GM21423 (cell line): ENCODE data around the gene PIP5K1C.

Experiments
- ATAC-seq: cut with Tn5 transposase; IDR thresholded peaks from one replicate; pipeline ENCODE4 v1.9.1; 2021; ENCODE audit warnings: mild to moderate bottlenecking, moderate library complexity; ENCODE audit not compliant: unreplicated experiment

The PIP5K1C gene

DNA sequence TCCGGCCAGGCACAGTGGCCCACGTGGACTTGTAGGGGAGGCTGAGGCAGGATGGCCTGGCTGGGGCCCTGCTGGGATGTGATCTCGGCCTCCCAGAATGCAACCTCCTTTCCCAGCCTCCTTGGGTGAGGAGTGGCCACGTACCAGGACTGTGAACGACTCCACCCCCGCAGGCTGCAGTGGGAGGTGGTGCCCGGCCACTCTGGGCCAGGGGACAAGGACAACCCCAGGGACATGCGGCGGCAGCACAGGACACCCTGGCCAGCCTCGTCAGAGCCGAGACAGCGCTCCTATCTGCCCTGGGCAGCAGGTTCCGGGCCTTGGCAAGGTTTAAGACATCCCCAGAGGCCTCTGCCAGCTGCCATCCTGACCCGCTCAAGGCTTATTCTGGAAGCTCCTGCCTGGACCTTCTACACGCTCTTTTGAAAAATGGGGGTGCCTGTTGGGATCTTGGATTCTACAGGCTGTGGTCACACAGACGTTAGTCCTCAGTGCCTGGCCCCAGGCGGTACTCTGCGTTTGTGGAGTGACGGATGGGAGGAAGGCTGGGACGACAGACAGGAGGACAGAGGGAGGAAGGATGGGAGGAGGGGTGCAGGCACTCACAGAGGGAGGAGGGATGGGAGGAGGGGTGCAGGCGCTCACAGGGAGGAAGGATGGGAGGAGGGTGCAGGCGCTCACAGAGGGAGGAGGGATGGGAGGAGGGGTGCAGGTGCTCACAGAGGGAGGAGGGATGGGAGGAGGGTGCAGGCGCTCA is 53.8 kb downstream of the PIP5K1C start:
- ATAC-seq, result no peak

DNA sequence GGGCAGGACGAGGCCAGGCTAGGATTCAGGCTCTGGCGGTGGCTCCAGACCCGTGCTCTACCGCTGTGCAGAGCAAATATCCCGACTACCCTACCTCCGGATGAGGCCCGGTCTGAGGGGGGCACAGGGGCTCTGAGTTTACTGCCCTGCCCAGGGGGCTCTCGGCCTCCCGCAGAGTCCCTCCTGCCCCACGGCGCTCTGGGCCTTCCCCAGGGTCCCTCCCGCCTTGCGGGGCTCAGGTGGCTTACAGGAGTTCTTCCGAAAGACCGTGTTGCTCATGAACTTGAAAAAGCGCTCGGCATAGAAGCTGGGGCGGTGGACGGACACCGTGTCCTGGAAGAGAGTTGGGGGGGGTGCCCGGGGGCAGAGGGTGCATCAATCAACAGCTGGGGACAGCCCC is 54.5 kb downstream of the PIP5K1C start:
- no peak for ATAC-seq

DNA sequence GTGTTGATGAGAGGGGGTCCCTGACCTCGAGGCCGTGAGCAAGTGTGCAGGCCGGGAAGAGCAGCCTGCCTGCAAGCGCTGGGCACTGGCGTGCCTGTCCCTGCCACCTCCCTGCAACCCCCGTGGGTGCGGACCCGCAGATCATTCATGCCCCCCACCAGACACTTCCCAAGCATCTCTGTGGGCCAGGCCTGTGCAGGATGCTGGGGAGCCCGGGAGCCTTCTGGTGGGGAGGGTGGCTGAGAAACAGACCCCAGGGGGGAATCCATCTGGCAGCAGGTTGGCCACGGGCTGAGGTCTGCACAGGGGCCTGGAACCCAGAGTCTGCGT is 55.2 kb downstream of the PIP5K1C start:
- no peak for ATAC-seq

DNA sequence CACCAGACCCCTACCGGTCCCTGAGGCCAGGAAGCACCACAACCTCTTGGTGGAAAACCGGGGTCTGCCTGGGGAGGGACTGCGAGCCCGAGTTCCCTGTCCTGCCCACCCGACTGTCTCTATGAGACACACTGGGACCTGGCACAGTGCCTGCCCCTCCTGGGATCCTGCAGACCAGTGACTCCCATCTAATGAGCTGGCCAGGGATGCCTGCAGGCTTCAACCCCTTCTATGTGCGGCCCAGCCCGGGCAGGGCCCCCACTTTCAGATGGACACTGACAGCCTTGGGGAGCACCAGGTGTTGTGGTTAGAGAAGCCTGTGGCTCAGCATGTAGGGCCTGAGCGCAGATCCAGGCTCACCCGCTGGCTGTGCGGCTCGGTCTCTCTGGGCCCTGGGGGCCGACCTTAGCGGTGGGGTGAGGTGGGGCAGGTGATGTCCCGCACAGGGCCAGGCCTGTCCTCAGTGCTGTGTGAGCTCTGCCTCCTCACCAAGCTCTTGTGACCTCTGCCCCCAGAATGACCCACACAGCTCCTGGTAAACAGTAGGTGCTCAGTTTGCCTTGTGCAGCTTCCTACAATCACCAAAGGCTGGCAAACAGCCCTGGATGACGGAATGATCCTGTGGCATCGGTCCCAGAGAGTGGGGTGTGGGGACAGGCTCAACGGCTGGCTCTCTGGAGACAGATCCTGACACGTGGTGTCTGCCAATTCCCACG is 55.8 kb downstream of the PIP5K1C start:
- ATAC-seq, result no peak

DNA sequence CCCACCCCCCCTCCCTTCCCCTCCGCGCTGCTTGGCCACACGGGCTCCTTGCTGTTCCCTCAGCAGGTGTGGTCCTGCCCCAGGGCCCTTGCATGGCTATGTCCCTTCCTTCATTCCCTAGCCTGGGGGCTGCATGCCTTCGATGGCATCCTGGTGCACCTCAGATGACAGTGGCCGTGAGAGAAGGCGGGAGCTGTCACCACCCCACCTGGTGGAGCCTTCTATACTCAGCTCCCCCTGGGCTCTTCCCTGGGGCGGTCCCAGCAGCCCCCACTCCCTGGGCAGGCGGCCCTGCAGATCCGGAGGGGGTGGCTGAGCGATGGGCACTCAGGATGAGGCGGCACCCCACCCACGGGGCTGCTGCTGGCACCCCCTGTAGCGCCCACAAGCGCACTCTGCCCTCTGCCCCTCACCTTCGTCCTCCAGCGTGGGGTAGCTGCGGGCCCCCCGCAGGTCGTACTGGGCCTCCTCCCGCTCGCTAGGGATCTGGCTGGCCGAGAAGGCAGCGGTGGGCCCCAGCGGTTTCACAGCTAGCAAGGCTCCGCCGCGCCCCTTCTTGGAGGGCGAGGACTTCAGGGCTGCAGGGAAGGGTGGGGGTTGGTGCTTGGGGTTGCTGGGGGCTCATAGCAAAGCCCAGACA is 56.5 kb downstream of the PIP5K1C start:
- ATAC-seq, result no peak

DNA sequence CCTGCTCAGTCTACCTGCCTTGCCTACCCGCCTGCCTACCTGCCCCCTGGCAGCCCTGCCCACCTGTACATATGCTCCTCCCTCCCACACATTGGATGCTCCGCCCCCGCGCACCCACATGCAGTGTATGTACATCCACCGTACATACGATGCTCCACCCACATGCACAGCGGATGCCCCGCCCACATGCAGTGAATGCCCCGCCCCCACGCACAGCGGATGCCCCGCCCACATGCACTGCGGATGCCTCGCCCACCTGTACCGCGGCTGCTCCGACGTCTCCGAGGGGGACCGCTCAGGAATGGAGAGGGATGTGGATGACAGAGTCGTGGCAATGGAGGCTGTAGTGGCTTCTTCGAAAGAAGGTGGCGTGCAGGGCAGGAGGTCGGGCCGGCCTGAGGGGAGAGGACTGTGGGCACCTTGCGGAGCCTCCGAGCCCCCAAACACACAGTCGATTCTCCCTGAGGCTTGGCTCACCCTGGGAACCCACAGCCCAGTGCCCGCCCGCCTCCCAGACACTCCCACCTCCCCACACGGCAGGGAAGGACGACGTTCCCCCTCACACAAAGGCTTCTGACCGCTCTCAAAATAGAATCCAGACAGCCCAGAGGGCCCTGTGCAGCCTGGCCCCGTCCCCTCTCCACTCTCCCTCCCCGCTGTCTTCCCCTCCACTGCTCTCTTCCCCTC is 57.1 kb downstream of the PIP5K1C start:
- no peak for ATAC-seq

DNA sequence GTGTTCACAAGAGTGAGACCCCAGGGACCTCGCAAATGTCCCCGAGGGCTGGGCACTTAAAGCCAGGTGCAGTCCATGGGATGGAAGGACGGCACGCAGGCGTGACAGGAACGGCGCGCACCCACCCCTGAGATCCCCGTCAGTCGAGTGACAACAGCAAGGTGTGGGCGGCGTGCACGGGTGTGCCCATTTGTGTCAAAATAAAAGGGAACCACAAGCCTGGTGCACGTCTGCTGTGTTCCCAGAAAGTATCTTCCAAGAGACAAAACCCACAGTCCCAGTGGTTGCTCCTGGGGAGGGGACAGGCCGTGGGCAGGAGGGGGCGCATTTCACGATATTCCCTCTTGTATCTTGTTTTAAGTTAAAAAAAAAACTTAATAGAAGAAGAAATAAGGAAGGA is 58.0 kb downstream of the PIP5K1C start:
- ATAC-seq, result no peak

DNA sequence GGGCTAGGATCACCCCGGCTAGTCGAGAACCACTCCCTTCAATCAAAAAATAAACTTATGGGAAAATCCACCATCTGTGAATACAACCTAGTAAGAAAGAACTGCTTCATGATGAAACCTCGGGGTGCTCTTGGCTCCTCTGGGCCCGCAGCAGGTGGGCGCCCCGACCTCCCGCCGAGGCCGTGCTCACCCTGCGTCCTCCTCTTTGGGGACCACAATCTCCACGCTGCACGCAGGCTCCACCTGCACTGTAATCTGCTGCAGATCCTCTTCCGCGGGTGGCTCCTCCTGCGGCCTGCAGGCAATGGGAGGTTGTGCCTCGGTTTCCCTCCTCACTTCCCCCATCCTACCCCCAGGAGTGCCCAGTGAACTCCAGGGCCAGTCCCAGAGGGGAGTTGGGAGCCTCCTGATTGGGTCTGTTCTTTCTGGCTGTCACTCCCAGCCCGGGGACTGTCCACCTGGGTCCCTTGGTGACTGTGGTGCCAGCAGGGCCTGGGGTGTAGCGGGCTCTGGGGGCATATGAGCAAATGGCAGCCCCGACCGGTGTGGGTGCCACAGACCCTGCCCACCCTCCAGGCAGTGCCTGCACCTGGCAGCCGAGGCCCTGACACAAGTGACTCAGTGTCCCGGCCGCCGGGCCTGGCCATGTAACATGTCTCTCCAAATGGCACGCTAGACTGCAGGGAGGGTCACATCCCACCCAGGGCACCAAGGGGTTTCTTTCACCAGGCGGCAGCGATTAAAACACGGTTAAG is 58.6 kb downstream of the PIP5K1C start:
- no peak for ATAC-seq

DNA sequence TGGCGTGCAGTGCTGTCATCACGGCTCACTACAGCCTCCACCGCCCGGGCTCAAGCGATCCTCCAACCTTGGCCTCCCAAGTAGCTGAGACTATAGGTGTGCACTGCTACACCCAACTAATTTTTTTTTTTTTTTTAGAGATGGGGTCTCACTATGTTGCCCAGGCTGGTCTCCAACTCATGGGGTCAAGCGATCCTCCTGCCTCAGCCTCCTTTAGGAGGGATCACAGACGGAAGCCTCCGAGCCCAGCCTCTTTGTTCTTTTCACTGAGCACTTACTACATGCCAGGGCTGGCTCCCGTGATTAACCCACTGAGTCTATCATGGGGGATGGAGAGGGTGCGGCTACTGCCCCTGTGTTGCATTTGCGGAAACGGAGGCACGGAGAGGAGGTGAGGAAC is 60.8 kb downstream of the PIP5K1C start:
- no peak for ATAC-seq

DNA sequence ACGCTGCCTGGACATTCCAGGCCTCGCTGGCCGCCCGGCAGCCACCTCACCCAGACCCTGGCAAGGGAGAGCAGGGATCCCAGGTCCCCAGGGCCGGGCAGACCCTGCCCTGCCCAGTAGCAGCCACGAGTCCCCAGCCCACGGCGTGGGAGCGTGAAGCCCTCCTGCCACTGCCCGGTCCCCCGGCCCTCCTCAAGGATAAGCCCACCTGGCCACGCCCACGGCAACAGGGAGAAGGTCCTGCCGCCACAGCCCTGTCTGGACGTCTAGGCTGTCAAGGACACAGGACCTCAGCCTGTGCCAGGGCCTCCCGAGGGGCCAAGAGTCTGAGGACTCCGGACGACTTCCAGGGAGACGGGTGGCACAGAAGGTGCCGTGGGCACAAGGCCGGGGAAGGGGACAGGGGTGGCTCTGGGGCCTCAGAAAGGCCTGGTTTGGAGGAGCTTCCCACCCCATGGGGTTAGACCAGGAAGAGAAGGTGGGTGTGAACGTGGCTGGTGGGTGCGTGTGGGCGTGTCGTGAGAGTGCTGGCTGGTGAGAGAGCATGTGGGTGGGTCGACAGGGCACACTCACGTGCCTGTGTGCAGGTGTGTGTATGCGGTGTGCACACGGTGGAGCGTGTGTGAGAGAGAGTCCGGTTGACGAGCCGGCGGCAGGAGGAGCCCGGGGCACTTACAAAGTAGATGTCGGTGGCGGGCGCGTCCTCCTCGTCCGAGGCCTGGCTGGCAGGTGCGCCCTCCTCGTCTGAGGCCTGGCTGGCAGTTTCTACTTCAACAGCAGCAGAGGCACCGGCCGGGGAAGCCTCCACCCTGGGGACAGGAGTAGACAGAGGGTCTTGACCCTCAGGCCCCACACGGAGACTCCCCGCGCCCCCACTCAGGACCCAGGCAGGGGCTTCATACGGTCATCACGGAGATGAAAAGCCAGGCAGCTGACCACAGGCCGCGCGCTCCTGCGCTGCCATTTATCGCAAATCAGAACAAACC is 61.8 kb downstream of the PIP5K1C start:
- no peak for ATAC-seq

DNA sequence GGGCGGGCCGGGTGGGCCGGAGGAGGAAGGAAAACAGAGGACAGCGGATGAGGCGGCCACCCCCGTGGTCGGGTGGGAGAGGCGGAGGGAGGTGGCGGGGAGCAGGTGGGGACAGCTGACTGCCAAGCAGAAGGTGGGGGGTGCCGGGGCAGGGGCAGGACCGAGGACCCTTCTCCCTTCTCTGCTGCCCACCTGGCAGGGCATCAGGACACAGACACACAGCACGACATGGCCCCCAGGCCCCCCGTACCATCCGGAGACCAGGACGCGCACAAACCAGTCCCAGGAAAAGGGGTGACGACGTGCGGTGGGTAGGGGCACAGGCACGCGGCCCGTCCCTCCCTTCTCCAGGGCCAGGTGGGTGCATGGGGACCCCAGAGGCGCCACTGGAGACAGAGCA is 62.6 kb downstream of the PIP5K1C start:
- ATAC-seq, result no peak

DNA sequence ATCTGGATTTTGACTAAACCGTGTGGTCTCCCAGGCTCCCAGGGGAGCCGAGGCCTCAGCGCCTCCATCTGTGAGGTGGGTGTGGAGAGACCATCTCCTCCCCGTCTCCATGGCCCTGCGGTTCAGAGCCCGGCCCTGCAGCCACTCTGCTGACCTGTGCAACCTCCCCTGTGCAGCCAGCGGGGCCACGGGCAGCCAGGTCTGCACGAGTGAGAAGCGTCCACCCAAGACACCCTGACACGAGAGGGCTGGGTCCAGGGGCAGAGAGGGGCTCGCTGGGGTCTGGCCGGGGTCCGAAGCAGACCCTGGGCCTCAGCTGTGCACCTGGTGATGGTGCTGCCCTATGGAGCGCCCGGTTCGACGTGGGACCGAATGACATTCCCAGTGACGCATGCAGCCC is 63.3 kb downstream of the PIP5K1C start:
- ATAC-seq, result no peak

DNA sequence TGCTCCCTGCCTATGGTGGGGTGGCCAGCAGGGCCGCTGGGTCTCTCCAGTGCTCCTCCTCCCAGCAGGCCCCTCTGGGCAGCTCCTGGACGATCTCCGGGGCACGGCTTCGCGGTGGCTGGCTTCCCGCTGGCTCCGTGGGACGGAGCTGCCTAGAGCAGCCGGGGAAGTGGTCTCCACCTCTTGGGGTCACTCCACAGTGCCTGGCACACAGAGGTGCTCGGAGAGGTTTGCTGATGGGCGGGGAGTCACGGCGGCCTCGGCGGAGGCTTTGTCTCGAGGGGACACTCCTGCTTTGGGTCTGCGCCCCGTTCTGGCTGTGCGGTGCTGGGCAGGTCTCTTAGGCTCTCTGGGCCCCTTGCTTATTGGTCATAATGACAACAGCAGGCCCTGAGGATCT is 63.8 kb downstream of the PIP5K1C start:
- ATAC-seq, result no peak

DNA sequence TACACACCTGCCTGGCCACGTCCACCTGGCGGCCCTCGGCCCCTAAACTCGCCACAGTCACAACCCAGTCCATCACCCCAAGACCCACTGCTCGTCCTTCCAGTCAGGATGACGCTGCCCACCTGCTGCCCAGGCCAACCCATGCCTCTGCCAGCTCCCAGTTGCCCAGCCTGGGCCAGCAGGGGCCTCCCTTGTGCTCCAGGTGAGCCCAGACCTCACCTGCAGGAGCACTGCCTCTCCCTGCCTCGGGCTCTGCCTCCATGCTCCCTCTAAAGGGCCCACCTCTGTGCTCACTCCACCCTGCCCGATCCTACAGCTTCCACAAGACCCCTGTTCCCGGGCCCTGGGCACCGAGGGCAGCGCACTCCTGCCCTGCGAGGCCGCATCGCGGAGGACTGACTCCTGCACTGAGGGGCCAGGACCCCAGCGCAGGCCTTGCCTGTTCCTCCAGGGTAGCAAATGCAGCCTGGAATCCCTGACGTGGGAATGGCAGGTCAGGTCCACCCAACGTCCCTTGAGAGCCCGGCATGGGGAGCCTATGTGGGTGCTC is 65.7 kb downstream of the PIP5K1C start:
- no peak for ATAC-seq

DNA sequence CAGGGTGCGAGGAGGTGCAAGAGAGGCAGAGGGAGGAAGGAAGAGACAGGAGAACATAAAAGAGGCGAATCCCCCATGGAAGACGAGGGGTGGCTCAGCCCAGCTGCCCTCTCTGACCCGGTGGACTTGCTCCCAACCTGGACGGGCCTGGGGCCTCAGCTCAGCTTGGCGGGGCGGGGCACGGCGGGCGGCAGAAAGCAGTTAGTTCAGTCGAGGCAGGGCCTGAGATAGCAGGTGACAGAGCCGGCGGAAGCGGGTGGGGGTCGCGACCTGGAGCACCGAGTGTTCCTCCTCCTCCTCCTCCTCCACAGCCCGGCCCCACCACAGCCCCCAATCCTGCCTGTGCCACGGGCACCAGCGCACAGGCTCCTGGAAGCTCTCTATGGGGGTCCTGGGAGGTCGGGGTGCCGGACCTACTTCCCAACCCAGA is 66.7 kb downstream of the PIP5K1C start:
- no peak for ATAC-seq

DNA sequence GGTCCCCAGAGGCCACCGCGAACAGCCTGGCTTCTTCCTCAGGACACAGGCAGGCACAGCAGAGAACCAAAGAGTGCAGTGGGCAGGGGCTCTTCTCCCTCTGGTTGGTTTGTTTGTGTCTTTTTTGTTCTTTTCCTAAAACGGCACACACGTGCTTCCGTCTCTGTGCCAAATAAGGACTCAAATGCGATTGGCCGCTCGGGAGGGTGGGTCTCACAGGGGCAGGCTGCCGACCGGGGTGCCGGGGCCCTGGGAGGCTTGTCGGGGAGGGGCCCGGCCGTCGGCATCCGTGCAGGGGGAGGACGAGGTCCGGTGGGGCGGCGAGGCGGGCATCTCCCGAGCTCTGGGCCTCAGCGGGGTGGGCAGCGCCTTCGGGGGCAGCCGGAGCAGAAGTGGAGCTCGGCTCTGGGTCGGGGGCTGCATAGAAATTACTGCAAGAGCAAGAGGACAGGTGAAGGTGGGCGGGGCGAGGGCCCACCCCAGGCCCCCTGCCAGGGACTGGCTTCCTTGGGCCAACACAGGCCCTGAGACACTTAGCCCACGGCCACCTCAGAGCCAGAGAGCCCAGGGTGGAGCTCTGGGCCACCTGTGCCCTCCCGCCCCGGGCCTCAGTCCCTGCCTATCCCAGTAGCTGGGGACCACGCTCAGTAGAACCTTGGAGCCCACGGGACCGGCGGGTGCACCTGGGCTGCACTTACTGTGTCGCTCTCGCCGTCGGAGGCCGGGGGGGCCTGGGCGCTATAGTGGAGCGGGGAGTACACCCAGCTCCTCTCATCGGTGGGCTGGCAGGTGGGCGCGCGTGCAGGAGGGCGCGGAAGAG is 67.3 kb downstream of the PIP5K1C start:
- ATAC-seq, result no peak

DNA sequence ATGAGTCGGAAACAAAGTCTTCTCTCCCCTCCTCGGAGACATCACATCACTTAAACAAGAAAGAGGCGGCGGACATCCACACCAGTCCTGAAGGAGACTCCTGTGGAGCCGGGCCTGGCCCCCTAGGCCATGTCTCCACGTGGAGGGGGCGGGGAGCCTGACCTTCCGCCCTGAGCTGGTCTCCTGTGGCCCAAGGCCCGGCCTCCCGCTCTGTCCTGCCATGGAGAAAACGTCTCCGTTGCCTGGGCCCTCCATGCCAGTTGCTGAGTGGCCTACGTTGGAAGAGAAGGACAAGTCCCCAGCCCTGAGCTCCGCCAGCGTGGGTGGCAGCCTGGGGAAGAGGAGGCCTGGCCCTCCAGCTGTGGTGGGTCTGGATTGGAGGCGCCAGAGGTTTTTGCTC is 68.2 kb downstream of the PIP5K1C start:
- ATAC-seq, result no peak

DNA sequence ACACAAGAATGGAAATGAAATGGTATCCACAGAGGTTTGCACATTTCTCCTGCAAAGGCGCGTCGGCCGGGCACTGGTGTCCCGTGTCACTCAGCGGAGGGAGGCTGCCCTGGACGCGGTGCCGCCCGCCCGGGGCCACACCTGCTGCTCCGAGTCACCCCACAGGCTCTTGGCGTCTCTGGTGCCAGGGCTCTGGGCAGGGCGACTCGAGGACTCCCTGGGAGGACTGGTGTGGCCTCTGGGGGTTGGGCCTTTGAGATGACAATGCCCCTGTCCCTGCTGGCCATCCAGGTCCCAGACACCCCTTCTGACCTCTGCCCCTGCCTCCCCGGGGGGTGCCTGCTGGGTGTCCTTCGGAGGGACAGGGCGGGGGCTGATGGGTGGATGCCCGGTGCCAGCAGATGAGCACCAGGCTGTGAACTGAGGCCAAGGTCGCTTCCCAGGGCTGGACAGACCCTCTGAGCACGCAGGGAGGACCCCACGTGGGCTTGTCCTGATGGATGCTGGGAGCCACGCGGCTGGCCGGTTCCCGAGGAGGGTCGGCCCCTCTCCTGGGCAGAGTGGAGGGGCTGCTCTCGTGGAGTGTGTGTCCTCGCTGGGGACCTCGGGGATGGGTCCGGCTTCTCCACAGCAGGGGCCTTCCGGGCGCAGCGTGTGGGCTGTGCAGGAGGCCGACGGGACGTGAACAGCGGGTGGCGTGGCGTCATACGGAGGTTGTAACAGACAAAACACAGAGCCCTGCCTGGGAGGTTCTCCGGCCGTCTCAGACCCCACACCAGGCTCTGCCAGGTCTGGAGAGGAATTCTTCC is 69.0 kb downstream of the PIP5K1C start:
- no peak for ATAC-seq
